ENCODE measurements around the gene CLDN5. TPM values are rescaled to one million over a fixed set of nuclear protein-coding genes. Genes with fewer than 3 reads are reported as not detected.

Gene CLDN5
- polyA plus RNA-seq, 1 donor, result 58.6 TPM

- peak; percentile 98 for DNase-seq
Observed at GRCh38 chr22:19479355-19480172, 44.6 kb downstream of the CLDN5 start, which contains the start of gene CDC45. Gene CDC45, plus strand, starts transcription at chr22:19479920. Its CDS starts 49 bp downstream, at chr22:19479969.

GRCh38 chr22:19478901-19479354 lies 45.3 kb downstream of the CLDN5 start, which contains the start of gene UFD1:
Gene UFD1, minus strand, starts transcription at chr22:19479193. Its CDS starts 108 bp downstream, at chr22:19479085.
- DNase-seq, result no peak

GRCh38 chr22:19478045-19478900 lies 45.9 kb downstream of the CLDN5 start:
- DNase-seq, result no peak

GRCh38 chr22:19477321-19478044 lies 46.7 kb downstream of the CLDN5 start:
- no peak for DNase-seq

GRCh38 chr22:19476023-19476422 lies 48.2 kb downstream of the CLDN5 start:
- no peak for DNase-seq

- no peak for DNase-seq
Observed at GRCh38 chr22:19473578-19473977, 50.6 kb downstream of the CLDN5 start.

Other genes starting within 250 kb of the CLDN5 start
- gene CLTCL1, start 232.7 kb downstream of the CLDN5 start, polyA plus RNA-seq (ENCODE audit: insufficient read length), result 36.3 TPM
- 20.2 TPM for gene HIRA, start 92.7 kb downstream of the CLDN5 start, polyA plus RNA-seq (ENCODE audit: insufficient read length)
- gene MRPL40, start 91.9 kb downstream of the CLDN5 start, polyA plus RNA-seq (ENCODE audit: insufficient read length), result 31.4 TPM
- 35.7 TPM for gene C22orf39, start 76.7 kb downstream of the CLDN5 start, polyA plus RNA-seq (ENCODE audit: insufficient read length)
- gene UFD1, start 45.2 kb downstream of the CLDN5 start, polyA plus RNA-seq (ENCODE audit: insufficient read length), result 40.6 TPM
- gene CDC45, start 44.5 kb downstream of the CLDN5 start, polyA plus RNA-seq (ENCODE audit: insufficient read length), result 7.4 TPM
- 130 TPM for gene SEPTIN5, start 190.1 kb upstream of the CLDN5 start, polyA plus RNA-seq (ENCODE audit: insufficient read length)
- gene GP1BB, start 199.1 kb upstream of the CLDN5 start, polyA plus RNA-seq (ENCODE audit: insufficient read length), result 22.8 TPM
- 17.2 TPM for gene TBX1, start 236.4 kb upstream of the CLDN5 start, polyA plus RNA-seq (ENCODE audit: insufficient read length)